ENCODE results near the gene MAMSTR. TPM values are rescaled to one million over a fixed set of nuclear protein-coding genes. Genes with fewer than 3 reads are reported as not detected.

Gene MAMSTR
- polyA plus RNA-seq, 3 donors from 2014 or later = 0.17 to 1.1 TPM; not detected in 1

GRCh38 chr19:48669903-48670668 is 49.4 kb downstream of the MAMSTR start:
- Mint-ChIP-seq H3K9me3 (peaks cover 0 to 4% (median 0%) of the 10 kb centered on the region in 6 donors), H3K4me3 (peak overlapping the region in 1 of 5 donors; percentile 9), H3K4me1 (peaks cover 6 to 10% of the 10 kb centered on the region in 2 donors), H3K36me3 (no peaks in the 10 kb centered on the region), H3K27ac (peak overlapping the region in 4 of 6 donors; percentile 5 to 67 (median 54)), H3K27me3 (ENCODE audit: low read depth in 3 of 3) (peaks cover 3 to 16% (median 6%) of the 10 kb centered on the region in 3 donors)
- DNase-seq = no peak

GRCh38 chr19:48668761-48669160 is 50.8 kb downstream of the MAMSTR start:
- Mint-ChIP-seq H3K4me1 (peaks cover 4 to 9% of the 10 kb centered on the region in 2 donors), H3K27me3 (ENCODE audit: low read depth in 3 of 3) (peaks cover 5 to 16% (median 6%) of the 10 kb centered on the region in 3 donors), H3K27ac (peak overlapping the region in 4 of 6 donors; percentile 42 to 87 (median 74)), H3K9me3 (peaks cover 0 to 4% (median 0%) of the 10 kb centered on the region in 6 donors), H3K36me3 (no peaks in the 10 kb centered on the region), H3K4me3 (no peak overlapping the region)
- DNase-seq = no peak

GRCh38 chr19:48668332-48668731 is 51.2 kb downstream of the MAMSTR start:
- peaks cover 0 to 4% (median 0%) of the 10 kb centered on the region in 6 donors for H3K9me3 Mint-ChIP-seq
- H3K4me3 Mint-ChIP-seq = no peak overlapping the region
- H3K4me1 Mint-ChIP-seq = peaks cover 4 to 9% of the 10 kb centered on the region in 2 donors
- peak overlapping the region in 1 of 6 donors; percentile 71 for H3K27ac Mint-ChIP-seq
- peaks cover 5 to 16% (median 6%) of the 10 kb centered on the region in 3 donors for H3K27me3 Mint-ChIP-seq (ENCODE audit: low read depth in 3 of 3)
- no peaks in the 10 kb centered on the region for H3K36me3 Mint-ChIP-seq
- no peak for DNase-seq

GRCh38 chr19:48665786-48666185 is 53.7 kb downstream of the MAMSTR start:
- DNase-seq = no peak
- Mint-ChIP-seq H3K9me3 (peaks cover 0 to 4% (median 0%) of the 10 kb centered on the region in 6 donors), H3K36me3 (no peaks in the 10 kb centered on the region), H3K4me1 (peaks cover 11 to 16% of the 10 kb centered on the region in 2 donors), H3K27ac (no peak overlapping the region), H3K27me3 (ENCODE audit: low read depth in 3 of 3) (peaks cover 8 to 12% (median 9%) of the 10 kb centered on the region in 3 donors), H3K4me3 (no peak overlapping the region)

GRCh38 chr19:48664476-48664875 is 55.0 kb downstream of the MAMSTR start:
- Mint-ChIP-seq H3K9me3 (no peaks in the 10 kb centered on the region), H3K27ac (no peak overlapping the region), H3K36me3 (no peaks in the 10 kb centered on the region), H3K4me3 (no peak overlapping the region), H3K27me3 (ENCODE audit: low read depth in 3 of 3) (peaks cover 4 to 8% (median 8%) of the 10 kb centered on the region in 3 donors), H3K4me1 (peaks cover 14% of the 10 kb centered on the region in 2 donors)
- no peak for DNase-seq

- H3K27ac Mint-ChIP-seq = no peak overlapping the region
- H3K4me1 Mint-ChIP-seq = peaks cover 10 to 11% of the 10 kb centered on the region in 2 donors
- peaks cover 3 to 8% (median 5%) of the 10 kb centered on the region in 3 donors for H3K27me3 Mint-ChIP-seq (ENCODE audit: low read depth in 3 of 3)
- no peak for DNase-seq
- no peak overlapping the region for H3K4me3 Mint-ChIP-seq
- H3K9me3 Mint-ChIP-seq = no peaks in the 10 kb centered on the region
- H3K36me3 Mint-ChIP-seq = no peaks in the 10 kb centered on the region
Measured at GRCh38 chr19:48663667-48664066, 55.9 kb downstream of the MAMSTR start.

Other genes with a start within 250 kb of the MAMSTR start
- gene LMTK3, start 207.9 kb downstream of the MAMSTR start, polyA plus RNA-seq = not detected
- gene SULT2B1, start 167.6 kb downstream of the MAMSTR start, polyA plus RNA-seq = not detected
- gene SPACA4, start 113.0 kb downstream of the MAMSTR start, polyA plus RNA-seq = not detected
- gene FAM83E, start 104.6 kb downstream of the MAMSTR start, polyA plus RNA-seq = not detected
- gene RPL18, start 100.5 kb downstream of the MAMSTR start, polyA plus RNA-seq = 1,000 to 10,000 TPM in 1 of 3 donors, 100 to 1,000 TPM in 2; 938 to 1,525 (median 950) TPM
- 10 to 100 TPM; 10.5 to 14.5 (median 14.1) TPM for gene SPHK2, start 100.2 kb downstream of the MAMSTR start, polyA plus RNA-seq
- gene DBP, start 82.3 kb downstream of the MAMSTR start, polyA plus RNA-seq = 10 to 100 TPM; 23.6 to 65.1 (median 26.3) TPM
- 10 to 100 TPM in 1 of 3 donors, 1 to 10 TPM in 2; 1.8 to 16.4 (median 3.6) TPM for gene CA11, start 73.5 kb downstream of the MAMSTR start, polyA plus RNA-seq
- gene NTN5, start 46.7 kb downstream of the MAMSTR start, polyA plus RNA-seq = under 1 TPM in 1 of 3 donors, not detected in 2; 0.46 TPM
- gene FUT2, start 23.8 kb downstream of the MAMSTR start, polyA plus RNA-seq = under 1 TPM in 1 of 3 donors, not detected in 2; 0.21 TPM
- under 1 TPM in 1 of 3 donors, not detected in 2; 0.10 TPM for gene RASIP1, start 20.9 kb upstream of the MAMSTR start, polyA plus RNA-seq
- not detected for gene IZUMO1, start 27.2 kb upstream of the MAMSTR start, polyA plus RNA-seq
- gene FUT1, start 32.9 kb upstream of the MAMSTR start, polyA plus RNA-seq = not detected
- gene FGF21, start 35.8 kb upstream of the MAMSTR start, polyA plus RNA-seq = not detected
- gene BCAT2, start 91.3 kb upstream of the MAMSTR start, polyA plus RNA-seq = 10 to 100 TPM; 18.0 to 21.3 (median 19.9) TPM
- not detected for gene HSD17B14, start 116.8 kb upstream of the MAMSTR start, polyA plus RNA-seq
- 1 to 10 TPM; 3.0 to 5.9 (median 4.8) TPM for gene PLEKHA4, start 148.9 kb upstream of the MAMSTR start, polyA plus RNA-seq
- 100 to 1,000 TPM in 1 of 3 donors, 10 to 100 TPM in 2; 41.7 to 149 (median 48.8) TPM for gene PPP1R15A, start 152.7 kb upstream of the MAMSTR start, polyA plus RNA-seq
- not detected for gene TULP2, start 179.0 kb upstream of the MAMSTR start, polyA plus RNA-seq
- gene NUCB1, start 180.6 kb upstream of the MAMSTR start, polyA plus RNA-seq = 100 to 1,000 TPM in 1 of 3 donors, 10 to 100 TPM in 2; 76.7 to 219 (median 89.7) TPM
- 1 to 10 TPM in 1 of 3 donors, not detected in 2; 1.3 TPM for gene DHDH, start 214.0 kb upstream of the MAMSTR start, polyA plus RNA-seq
- gene BAX, start 235.2 kb upstream of the MAMSTR start, polyA plus RNA-seq = 100 to 1,000 TPM in 2 of 3 donors, 10 to 100 TPM in 1; 88.6 to 137 (median 106) TPM
- 1,000 to 10,000 TPM; 3,472 to 4,403 (median 4,065) TPM for gene FTL, start 245.6 kb upstream of the MAMSTR start, polyA plus RNA-seq

Measured in immature natural killer cell (primary cell).